Hepatocyte (in vitro differentiated cells): ENCODE measurements around the gene UPF1.

ENCODE experiments used
- EZH2 ChIP-seq: fragments of 200-600 bp; sonication (generic); IDR thresholded peaks from 2 replicates; pipeline ENCODE4 v1.6.1; 2016; ENCODE audit warnings: antibody characterized with exemption, mild to moderate bottlenecking, borderline replicate concordance
- EZH2phosphoT487 ChIP-seq: fragments of 200-600 bp; sonication (generic); IDR thresholded peaks from one replicate; pipeline ENCODE4 v1.6.1; 2018; ENCODE audit warnings: antibody characterized with exemption, mild to moderate bottlenecking, low read depth, moderate library complexity; ENCODE audit not compliant: unreplicated experiment, severe bottlenecking
- TF ChIP-seq, protein P1 (sequence below): fragments of 200-600 bp; sonication (generic); IDR thresholded peaks from 2 replicates; pipeline ENCODE4 v1.5.1; 2016; ENCODE audit warnings: antibody characterized with exemption, mild to moderate bottlenecking; ENCODE audit not compliant: poor library complexity

DNA sequence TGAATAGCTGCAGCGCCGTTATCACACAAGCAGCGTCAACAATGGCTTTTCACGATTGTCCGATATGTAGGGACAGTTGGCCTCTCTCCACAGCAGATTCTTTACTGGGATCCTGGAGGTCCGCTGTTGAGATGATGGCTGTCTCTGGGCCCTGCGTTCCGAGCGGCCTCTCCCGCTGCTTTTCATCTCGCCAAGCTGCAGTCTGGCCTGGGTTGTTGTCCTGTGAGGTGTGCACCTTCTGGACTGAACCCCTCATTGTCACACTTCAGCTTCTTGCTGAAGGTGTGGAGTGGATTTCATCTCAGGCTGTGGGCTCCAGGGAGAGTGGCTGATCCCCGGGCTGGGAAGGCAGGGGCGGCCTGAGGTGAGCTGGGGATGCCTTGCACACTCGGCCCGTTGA, 9.6 kb downstream of the UPF1 start:
- TF ChIP-seq, protein P1, sequence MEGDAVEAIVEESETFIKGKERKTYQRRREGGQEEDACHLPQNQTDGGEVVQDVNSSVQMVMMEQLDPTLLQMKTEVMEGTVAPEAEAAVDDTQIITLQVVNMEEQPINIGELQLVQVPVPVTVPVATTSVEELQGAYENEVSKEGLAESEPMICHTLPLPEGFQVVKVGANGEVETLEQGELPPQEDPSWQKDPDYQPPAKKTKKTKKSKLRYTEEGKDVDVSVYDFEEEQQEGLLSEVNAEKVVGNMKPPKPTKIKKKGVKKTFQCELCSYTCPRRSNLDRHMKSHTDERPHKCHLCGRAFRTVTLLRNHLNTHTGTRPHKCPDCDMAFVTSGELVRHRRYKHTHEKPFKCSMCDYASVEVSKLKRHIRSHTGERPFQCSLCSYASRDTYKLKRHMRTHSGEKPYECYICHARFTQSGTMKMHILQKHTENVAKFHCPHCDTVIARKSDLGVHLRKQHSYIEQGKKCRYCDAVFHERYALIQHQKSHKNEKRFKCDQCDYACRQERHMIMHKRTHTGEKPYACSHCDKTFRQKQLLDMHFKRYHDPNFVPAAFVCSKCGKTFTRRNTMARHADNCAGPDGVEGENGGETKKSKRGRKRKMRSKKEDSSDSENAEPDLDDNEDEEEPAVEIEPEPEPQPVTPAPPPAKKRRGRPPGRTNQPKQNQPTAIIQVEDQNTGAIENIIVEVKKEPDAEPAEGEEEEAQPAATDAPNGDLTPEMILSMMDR = no peak
- TF ChIP-seq EZH2 (no peak), EZH2phosphoT487 (no peak)
